GM12878 (cell line): ENCODE results near the gene MEF2C. TPM values are rescaled to one million over a fixed set of nuclear protein-coding genes. Genes with fewer than 3 reads are reported as not detected.

Source experiments
- BACH1 ChIP-seq: fragments of 450-650 bp; IDR thresholded peaks from 2 replicates; pipeline ENCODE4 v1.6.1; 2017; ENCODE audit warnings: mild to moderate bottlenecking, borderline replicate concordance
- CHD4 ChIP-seq: fragments of 200-600 bp; sonication (generic); IDR thresholded peaks from 2 replicates; pipeline ENCODE4 v1.6.1; 2016; ENCODE audit warnings: mild to moderate bottlenecking
- CREM ChIP-seq: IDR thresholded peaks from 2 replicates; pipeline ENCODE4 v1.6.1; 2014; ENCODE audit warnings: antibody characterized with exemption, low read depth
- EZH2 ChIP-seq: IDR thresholded peaks from 2 replicates; pipeline ENCODE4 v1.6.1; 2012; ENCODE audit warnings: low read depth, mild to moderate bottlenecking, control low read depth, inconsistent platforms, low read length, borderline replicate concordance; ENCODE audit not compliant: control insufficient read depth
- IKZF2 ChIP-seq, 2 experiments: fragments of 450-650 bp; IDR thresholded peaks; 2 replicates each; pipeline ENCODE4 v1.6.1; 2017; ENCODE audit warnings: mild to moderate bottlenecking in 2 of 2, moderate library complexity in 2 of 2
- NFXL1 ChIP-seq: fragments of 450-650 bp; IDR thresholded peaks from 2 replicates; pipeline ENCODE4 v1.6.1; 2017; ENCODE audit warnings: antibody characterized with exemption, mild to moderate bottlenecking, borderline replicate concordance
- NRF1 ChIP-seq: conservative IDR thresholded peaks from 2 replicates; pipeline ENCODE4 v1.6.1; 2011; ENCODE audit warnings: mild to moderate bottlenecking, low read depth, low read length, improper control_type of control experiment
- POU2F2 ChIP-seq: IDR thresholded peaks from 3 replicates; pipeline ENCODE4 v1.6.1; 2011; ENCODE audit warnings: low read depth, mild to moderate bottlenecking, low read length, borderline replicate concordance
- RB1 ChIP-seq: fragments of 450-650 bp; formaldehyde crosslinking; IDR thresholded peaks from 2 replicates; pipeline ENCODE4 v1.6.1; 2017; ENCODE audit warnings: mild to moderate bottlenecking, borderline replicate concordance
- RCOR1 ChIP-seq: conservative IDR thresholded peaks from 2 replicates; pipeline ENCODE4 v1.6.1; 2012; ENCODE audit warnings: low read depth, low read length, improper control_type of control experiment
- RFX5 ChIP-seq: IDR thresholded peaks from 2 replicates; pipeline ENCODE4 v1.6.1; 2011; ENCODE audit warnings: low read depth, low read length, improper control_type of control experiment
- SP1 ChIP-seq: IDR thresholded peaks from one replicate; pipeline ENCODE4 v1.6.1; 2011; ENCODE audit warnings: low read depth, low read length
- SREBF2 ChIP-seq: IDR thresholded peaks from 2 replicates; pipeline ENCODE4 v1.6.1; 2012; ENCODE audit warnings: mild to moderate bottlenecking, low read length
- TARDBP ChIP-seq: IDR thresholded peaks from 2 replicates; pipeline ENCODE4 v1.6.1; 2016; ENCODE audit warnings: borderline replicate concordance
- TCF3 ChIP-seq: IDR thresholded peaks from 2 replicates; pipeline ENCODE4 v1.6.1; 2012; ENCODE audit warnings: low read depth, mild to moderate bottlenecking, low read length, borderline replicate concordance; ENCODE audit not compliant: insufficient read depth
- polyA plus RNA-seq, 11 experiments: library from polyadenylated mRNA; depleted of rRNA in 4 of 11; unstranded in 6 of 11; stranded (reverse) in 5 of 11; fragments of >200 nt; fragmentation: Nextera tagmentation in 4 of 11; fragmentation: Illumina TruSeq in 1 of 11; extraction: Ambion mirVana in 4 of 11; extraction: Trizol in 1 of 11; gene quantifications; 1 replicate in 1 of 11; 2 replicates in 10 of 11; pipeline versions ENCODE4 v1.2.1 to v1.2.3, GENCODE V29; 2011 to 2016; ENCODE audit warnings: inconsistent platforms in 2 of 11, missing spikeins in 2 of 11, low read depth in 1 of 11
- total RNA-seq, 4 experiments: library from RNA; depleted of rRNA in 3 of 4; stranded (reverse); fragments of >200 nt in 3 of 4; fragmentation: Illumina TruSeq in 1 of 4; extraction: Trizol in 1 of 4; gene quantifications; 2 replicates each; pipeline versions ENCODE4 v1.2.1 to v1.2.3, GENCODE V29; 2013 to 2021
- TF ChIP-seq, protein P1 (sequence below): fragments of 450-650 bp; IDR thresholded peaks from 2 replicates; pipeline ENCODE4 v1.6.1; 2017; ENCODE audit warnings: low read depth, mild to moderate bottlenecking, moderate library complexity
- TF ChIP-seq, protein P2 (sequence below): fragments of 450-650 bp; IDR thresholded peaks from 2 replicates; pipeline ENCODE4 v1.6.1; 2017; ENCODE audit warnings: mild to moderate bottlenecking, moderate library complexity
- TF ChIP-seq, protein P3 (sequence below): IDR thresholded peaks from 2 replicates; pipeline ENCODE4 v1.6.1; 2011; ENCODE audit warnings: low read depth, mild to moderate bottlenecking, low read length, moderate library complexity, borderline replicate concordance; ENCODE audit errors: extremely low read depth
- TF ChIP-seq, protein P4 (sequence below): fragments of 450-650 bp; IDR thresholded peaks from 2 replicates; pipeline ENCODE4 v1.6.1; 2017; ENCODE audit warnings: mild to moderate bottlenecking, moderate library complexity
- TF ChIP-seq, protein P5 (sequence below): fragments of 450-650 bp; IDR thresholded peaks from 2 replicates; pipeline ENCODE4 v1.6.1; 2017; ENCODE audit warnings: borderline replicate concordance

The MEF2C gene
- total and polyA plus RNA-seq, 10 of the 15 experiments (the other 5 are each of a cell fraction or from before 2014, with no cell fraction given), result 104 to 225 (median 180) TPM

DNA sequence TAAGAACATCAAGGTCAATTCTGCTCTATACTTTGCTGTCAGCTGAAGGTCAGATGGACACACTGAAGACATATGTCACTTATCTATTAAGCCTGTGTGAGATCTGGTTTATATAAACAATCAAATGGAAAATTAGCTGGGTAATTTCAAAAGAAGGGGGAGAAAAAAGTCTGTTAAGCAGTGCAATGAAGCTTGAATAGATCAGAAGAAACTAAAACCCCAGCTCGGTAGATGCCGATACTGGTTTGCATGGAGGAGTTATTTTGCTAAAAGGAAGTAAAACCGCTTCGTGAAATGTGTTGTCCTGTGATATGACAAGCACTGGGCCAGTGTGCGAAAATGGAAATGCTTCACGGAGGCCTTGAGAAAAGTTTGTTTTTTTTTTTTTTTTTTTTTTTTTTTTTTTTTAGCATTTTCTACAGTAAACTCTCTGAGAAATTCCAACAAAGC lies 148.8 kb downstream of the MEF2C start (continued):
- TF ChIP-seq, protein P1, sequence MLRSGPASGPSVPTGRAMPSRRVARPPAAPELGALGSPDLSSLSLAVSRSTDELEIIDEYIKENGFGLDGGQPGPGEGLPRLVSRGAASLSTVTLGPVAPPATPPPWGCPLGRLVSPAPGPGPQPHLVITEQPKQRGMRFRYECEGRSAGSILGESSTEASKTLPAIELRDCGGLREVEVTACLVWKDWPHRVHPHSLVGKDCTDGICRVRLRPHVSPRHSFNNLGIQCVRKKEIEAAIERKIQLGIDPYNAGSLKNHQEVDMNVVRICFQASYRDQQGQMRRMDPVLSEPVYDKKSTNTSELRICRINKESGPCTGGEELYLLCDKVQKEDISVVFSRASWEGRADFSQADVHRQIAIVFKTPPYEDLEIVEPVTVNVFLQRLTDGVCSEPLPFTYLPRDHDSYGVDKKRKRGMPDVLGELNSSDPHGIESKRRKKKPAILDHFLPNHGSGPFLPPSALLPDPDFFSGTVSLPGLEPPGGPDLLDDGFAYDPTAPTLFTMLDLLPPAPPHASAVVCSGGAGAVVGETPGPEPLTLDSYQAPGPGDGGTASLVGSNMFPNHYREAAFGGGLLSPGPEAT, result peak; percentile 88; the same call in 1 of the 2 replicates
- TF ChIP-seq, protein P2, sequence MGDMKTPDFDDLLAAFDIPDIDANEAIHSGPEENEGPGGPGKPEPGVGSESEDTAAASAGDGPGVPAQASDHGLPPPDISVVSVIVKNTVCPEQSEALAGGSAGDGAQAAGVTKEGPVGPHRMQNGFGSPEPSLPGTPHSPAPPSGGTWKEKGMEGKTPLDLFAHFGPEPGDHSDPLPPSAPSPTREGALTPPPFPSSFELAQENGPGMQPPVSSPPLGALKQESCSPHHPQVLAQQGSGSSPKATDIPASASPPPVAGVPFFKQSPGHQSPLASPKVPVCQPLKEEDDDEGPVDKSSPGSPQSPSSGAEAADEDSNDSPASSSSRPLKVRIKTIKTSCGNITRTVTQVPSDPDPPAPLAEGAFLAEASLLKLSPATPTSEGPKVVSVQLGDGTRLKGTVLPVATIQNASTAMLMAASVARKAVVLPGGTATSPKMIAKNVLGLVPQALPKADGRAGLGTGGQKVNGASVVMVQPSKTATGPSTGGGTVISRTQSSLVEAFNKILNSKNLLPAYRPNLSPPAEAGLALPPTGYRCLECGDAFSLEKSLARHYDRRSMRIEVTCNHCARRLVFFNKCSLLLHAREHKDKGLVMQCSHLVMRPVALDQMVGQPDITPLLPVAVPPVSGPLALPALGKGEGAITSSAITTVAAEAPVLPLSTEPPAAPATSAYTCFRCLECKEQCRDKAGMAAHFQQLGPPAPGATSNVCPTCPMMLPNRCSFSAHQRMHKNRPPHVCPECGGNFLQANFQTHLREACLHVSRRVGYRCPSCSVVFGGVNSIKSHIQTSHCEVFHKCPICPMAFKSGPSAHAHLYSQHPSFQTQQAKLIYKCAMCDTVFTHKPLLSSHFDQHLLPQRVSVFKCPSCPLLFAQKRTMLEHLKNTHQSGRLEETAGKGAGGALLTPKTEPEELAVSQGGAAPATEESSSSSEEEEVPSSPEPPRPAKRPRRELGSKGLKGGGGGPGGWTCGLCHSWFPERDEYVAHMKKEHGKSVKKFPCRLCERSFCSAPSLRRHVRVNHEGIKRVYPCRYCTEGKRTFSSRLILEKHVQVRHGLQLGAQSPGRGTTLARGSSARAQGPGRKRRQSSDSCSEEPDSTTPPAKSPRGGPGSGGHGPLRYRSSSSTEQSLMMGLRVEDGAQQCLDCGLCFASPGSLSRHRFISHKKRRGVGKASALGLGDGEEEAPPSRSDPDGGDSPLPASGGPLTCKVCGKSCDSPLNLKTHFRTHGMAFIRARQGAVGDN, result 0 out of 2 replicates have a peak, but pooled peaks have one; percentile 11
- peak; percentile 87 for TF ChIP-seq POU2F2
- TF ChIP-seq CREM, result peak; percentile 50; the same call in 1 of the 2 replicates
- TF ChIP-seq, protein P3, sequence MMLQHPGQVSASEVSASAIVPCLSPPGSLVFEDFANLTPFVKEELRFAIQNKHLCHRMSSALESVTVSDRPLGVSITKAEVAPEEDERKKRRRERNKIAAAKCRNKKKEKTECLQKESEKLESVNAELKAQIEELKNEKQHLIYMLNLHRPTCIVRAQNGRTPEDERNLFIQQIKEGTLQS, result no peak
- no peak for TF ChIP-seq RFX5
- TF ChIP-seq CHD4, result no peak
- TF ChIP-seq, protein P4, sequence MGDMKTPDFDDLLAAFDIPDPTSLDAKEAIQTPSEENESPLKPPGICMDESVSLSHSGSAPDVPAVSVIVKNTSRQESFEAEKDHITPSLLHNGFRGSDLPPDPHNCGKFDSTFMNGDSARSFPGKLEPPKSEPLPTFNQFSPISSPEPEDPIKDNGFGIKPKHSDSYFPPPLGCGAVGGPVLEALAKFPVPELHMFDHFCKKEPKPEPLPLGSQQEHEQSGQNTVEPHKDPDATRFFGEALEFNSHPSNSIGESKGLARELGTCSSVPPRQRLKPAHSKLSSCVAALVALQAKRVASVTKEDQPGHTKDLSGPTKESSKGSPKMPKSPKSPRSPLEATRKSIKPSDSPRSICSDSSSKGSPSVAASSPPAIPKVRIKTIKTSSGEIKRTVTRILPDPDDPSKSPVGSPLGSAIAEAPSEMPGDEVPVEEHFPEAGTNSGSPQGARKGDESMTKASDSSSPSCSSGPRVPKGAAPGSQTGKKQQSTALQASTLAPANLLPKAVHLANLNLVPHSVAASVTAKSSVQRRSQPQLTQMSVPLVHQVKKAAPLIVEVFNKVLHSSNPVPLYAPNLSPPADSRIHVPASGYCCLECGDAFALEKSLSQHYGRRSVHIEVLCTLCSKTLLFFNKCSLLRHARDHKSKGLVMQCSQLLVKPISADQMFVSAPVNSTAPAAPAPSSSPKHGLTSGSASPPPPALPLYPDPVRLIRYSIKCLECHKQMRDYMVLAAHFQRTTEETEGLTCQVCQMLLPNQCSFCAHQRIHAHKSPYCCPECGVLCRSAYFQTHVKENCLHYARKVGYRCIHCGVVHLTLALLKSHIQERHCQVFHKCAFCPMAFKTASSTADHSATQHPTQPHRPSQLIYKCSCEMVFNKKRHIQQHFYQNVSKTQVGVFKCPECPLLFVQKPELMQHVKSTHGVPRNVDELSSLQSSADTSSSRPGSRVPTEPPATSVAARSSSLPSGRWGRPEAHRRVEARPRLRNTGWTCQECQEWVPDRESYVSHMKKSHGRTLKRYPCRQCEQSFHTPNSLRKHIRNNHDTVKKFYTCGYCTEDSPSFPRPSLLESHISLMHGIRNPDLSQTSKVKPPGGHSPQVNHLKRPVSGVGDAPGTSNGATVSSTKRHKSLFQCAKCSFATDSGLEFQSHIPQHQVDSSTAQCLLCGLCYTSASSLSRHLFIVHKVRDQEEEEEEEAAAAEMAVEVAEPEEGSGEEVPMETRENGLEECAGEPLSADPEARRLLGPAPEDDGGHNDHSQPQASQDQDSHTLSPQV, result no peak
- no peak; the same call in 1 of the 2 replicates for TF ChIP-seq BACH1
- TF ChIP-seq IKZF2 (IDR thresholded peaks at IDR 0.05), result peak; percentile 82 to 87; a peak in 3 of 4 replicates
- TF ChIP-seq TARDBP, result no peak
- no peak for TF ChIP-seq NRF1
- no peak for TF ChIP-seq NFXL1
- TF ChIP-seq, protein P5, sequence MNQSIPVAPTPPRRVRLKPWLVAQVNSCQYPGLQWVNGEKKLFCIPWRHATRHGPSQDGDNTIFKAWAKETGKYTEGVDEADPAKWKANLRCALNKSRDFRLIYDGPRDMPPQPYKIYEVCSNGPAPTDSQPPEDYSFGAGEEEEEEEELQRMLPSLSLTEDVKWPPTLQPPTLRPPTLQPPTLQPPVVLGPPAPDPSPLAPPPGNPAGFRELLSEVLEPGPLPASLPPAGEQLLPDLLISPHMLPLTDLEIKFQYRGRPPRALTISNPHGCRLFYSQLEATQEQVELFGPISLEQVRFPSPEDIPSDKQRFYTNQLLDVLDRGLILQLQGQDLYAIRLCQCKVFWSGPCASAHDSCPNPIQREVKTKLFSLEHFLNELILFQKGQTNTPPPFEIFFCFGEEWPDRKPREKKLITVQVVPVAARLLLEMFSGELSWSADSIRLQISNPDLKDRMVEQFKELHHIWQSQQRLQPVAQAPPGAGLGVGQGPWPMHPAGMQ, result no peak
- TF ChIP-seq RB1, result no peak
- TF ChIP-seq EZH2, result no peak
- TF ChIP-seq SP1, result no peak
- no peak for TF ChIP-seq RCOR1
- no peak; the same call in 1 of the 2 replicates for TF ChIP-seq TCF3
- TF ChIP-seq SREBF2, result no peak
